Activated CD4-positive, alpha-beta T cell treated with anti-CD3 and anti-CD28 coated beads for 36 hours (primary cell): ENCODE data around the gene LGALS7. TPM values are rescaled to one million over a fixed set of nuclear protein-coding genes. Genes with fewer than 3 reads are reported as not detected.
"Not testable (repeated sequence)": the region's sequence is repeated elsewhere in the genome, so short reads cannot be mapped to it uniquely, and the experiment has no call there.

ENCODE experiments used
- ATAC-seq: fragments of 200-7000 bp; cut with Tn5 transposase; one replicate; pipeline ENCODE4 v1.10.0; 2021; ENCODE audit warnings: mild to moderate bottlenecking, moderate library complexity
- CTCF ChIA-PET: fragments of 350-600 bp; sonication (Branson Sonifier 250); formaldehyde crosslinking; loops from one replicate; lab custom pipeline; 2021; ENCODE audit warnings: antibody characterized with exemption; lab: Charles Lee
- POLR2A ChIA-PET: fragments of 350-600 bp; sonication (Branson Sonifier 250); formaldehyde crosslinking; loops from one replicate; lab custom pipeline; 2021; ENCODE audit warnings: antibody characterized with exemption, inconsistent platforms; lab: Charles Lee
- DNase-seq: peaks from one replicate; pipeline ENCODE4 v3.0.0-alpha.2; 2020
- H3K27ac Mint-ChIP-seq: one replicate; pipeline ENCODE4 v1.8.0; 2021; ENCODE audit warnings: mixed read lengths
- H3K27me3 Mint-ChIP-seq: one replicate; pipeline ENCODE4 v1.8.0; 2021; ENCODE audit warnings: mixed read lengths
- H3K36me3 Mint-ChIP-seq: one replicate; pipeline ENCODE4 v1.8.0; 2021; ENCODE audit warnings: low read depth, mixed read lengths
- H3K4me1 Mint-ChIP-seq: one replicate; pipeline ENCODE4 v1.8.0; 2021; ENCODE audit warnings: mixed read lengths
- H3K4me3 Mint-ChIP-seq: one replicate; pipeline ENCODE4 v1.8.0; 2021; ENCODE audit warnings: mild to moderate bottlenecking, moderate library complexity, mixed read lengths
- H3K9me3 Mint-ChIP-seq: one replicate; pipeline ENCODE4 v1.8.0; 2021; ENCODE audit warnings: low read depth, mixed read lengths
- intact Hi-C, 2 experiments: fragments of 100-400 bp; cut with DNase I in 1 of 2; cut with micrococcal nuclease in 1 of 2; formaldehyde crosslinking; loops; one replicate each; pipeline versions ENCODE4 v1.14.2 to v1.15.1; 2022 to 2024; cut with DNase I, micrococcal nuclease
- total RNA-seq, 2 experiments: library from RNA; stranded (reverse); gene quantifications; one replicate each; pipeline ENCODE4 v1.2.3, GENCODE V29; 2021

Gene LGALS7
- total RNA-seq, 2 experiments from 2014 or later, result not detected

GRCh38 chr19:38770228-38770948, 2.9 kb downstream of the LGALS7 start:
- H3K9me3 Mint-ChIP-seq, H3K27ac Mint-ChIP-seq, H3K4me3 Mint-ChIP-seq, DNase-seq, H3K27me3 Mint-ChIP-seq, H3K36me3 Mint-ChIP-seq, H3K4me1 Mint-ChIP-seq, intact Hi-C loops: not testable (repeated sequence)
- CTCF ChIA-PET, result interaction anchor here (0.7 to 2.0 kb wide), 16 partner anchors 10 to 657 kb away, joined by 3 to 10 read pairs (median 5); partner anchors contain the start of genes ACTN4, MRPS12 and SARS2
- ATAC-seq, result peak; percentile 10
- POLR2A ChIA-PET, result interaction anchor here (1.2 kb wide), 1 partner anchor 68 kb away, joined by 6 read pairs; no protein-coding TSS in a partner anchor

- POLR2A ChIA-PET, result interaction anchor here (0.6 to 1.2 kb wide), 3 partner anchors 23 to 71 kb away, joined by 3 to 6 read pairs (median 3); no protein-coding TSS in a partner anchor
- DNase-seq (peak; percentile 94), ATAC-seq (peak; percentile 85)
- H3K4me3 Mint-ChIP-seq, result peak overlapping the region; percentile 32
- H3K27ac Mint-ChIP-seq, result peak overlapping the region; percentile 73
- peaks cover 6% of the 10 kb centered on the region for H3K4me1 Mint-ChIP-seq
- CTCF ChIA-PET, result interaction anchor here (0.6 to 2.0 kb wide), 23 partner anchors 9 to 904 kb away, joined by 3 to 10 read pairs (median 4); partner anchors contain the start of genes ACTN4, FAM98C, MRPS12 and NFKBIB
- intact Hi-C loops, result loop anchor here in 1 of 2 experiments (5.0 kb wide), 1 partner anchor 103 kb away; no protein-coding TSS in a partner anchor
- H3K36me3 Mint-ChIP-seq, result no peaks in the 10 kb centered on the region
- no peaks in the 10 kb centered on the region for H3K27me3 Mint-ChIP-seq
- H3K9me3 Mint-ChIP-seq, result no peaks in the 10 kb centered on the region
Observed at GRCh38 chr19:38769635-38770211, 3.6 kb downstream of the LGALS7 start.

GRCh38 chr19:38766276-38767047, 6.9 kb downstream of the LGALS7 start:
- H3K9me3 Mint-ChIP-seq, result no peaks in the 10 kb centered on the region
- H3K36me3 Mint-ChIP-seq, result no peaks in the 10 kb centered on the region
- peaks cover 9% of the 10 kb centered on the region for H3K4me1 Mint-ChIP-seq
- DNase-seq, result no peak
- POLR2A ChIA-PET, result no interaction called here
- CTCF ChIA-PET, result interaction anchor here (0.5 kb wide), 1 partner anchor 120 kb away, joined by 4 read pairs; no protein-coding TSS in a partner anchor
- intact Hi-C loops, result loop anchor here in 1 of 2 experiments (2.0 to 5.0 kb wide), 2 partner anchors 64 to 106 kb away; partner anchors contain the start of gene ECH1
- no peaks in the 10 kb centered on the region for H3K27me3 Mint-ChIP-seq
- no peak overlapping the region for H3K4me3 Mint-ChIP-seq
- no peak overlapping the region for H3K27ac Mint-ChIP-seq
- no peak for ATAC-seq

- DNase-seq (no peak), ATAC-seq (no peak)
- H3K4me1 Mint-ChIP-seq, result peaks cover 9% of the 10 kb centered on the region
- no peaks in the 10 kb centered on the region for H3K36me3 Mint-ChIP-seq
- H3K9me3 Mint-ChIP-seq, result no peaks in the 10 kb centered on the region
- ChIA-PET POLR2A (no interaction called here), CTCF (interaction anchor here (0.6 kb wide), 1 partner anchor 162 kb away, joined by 5 read pairs; no protein-coding TSS in a partner anchor)
- no peak overlapping the region for H3K4me3 Mint-ChIP-seq
- intact Hi-C loops, result loop anchor here in 1 of 2 experiments (5.0 kb wide), 1 partner anchor 107 kb away; no protein-coding TSS in a partner anchor
- no peaks in the 10 kb centered on the region for H3K27me3 Mint-ChIP-seq
- H3K27ac Mint-ChIP-seq, result no peak overlapping the region
Observed at GRCh38 chr19:38765214-38765613, 8.1 kb downstream of the LGALS7 start.

GRCh38 chr19:38763795-38764220, 9.5 kb downstream of the LGALS7 start:
- CTCF ChIA-PET, result no interaction called here

GRCh38 chr19:38761884-38762389, 11.4 kb downstream of the LGALS7 start:
- not testable (repeated sequence) for ATAC-seq
- intact Hi-C loops, result loop anchor here in 1 of 2 experiments (5.0 kb wide), 1 partner anchor 35 kb away; no protein-coding TSS in a partner anchor

More at GRCh38 chr19:38763795-38764220, 9.5 kb downstream of the LGALS7 start:
- Mint-ChIP-seq H3K27me3 (no peaks in the 10 kb centered on the region), H3K4me1 (peaks cover 3% of the 10 kb centered on the region), H3K36me3 (no peaks in the 10 kb centered on the region), H3K9me3 (no peaks in the 10 kb centered on the region), H3K27ac (no peak overlapping the region), H3K4me3 (no peak overlapping the region)
- DNase-seq (no peak), ATAC-seq (no peak)
- intact Hi-C loops, result loop anchor here in 1 of 2 experiments (5.0 kb wide), 1 partner anchor 33 kb away; no protein-coding TSS in a partner anchor
- POLR2A ChIA-PET, result no interaction called here

GRCh38 chr19:38760805-38761517, 12.4 kb downstream of the LGALS7 start:
- CTCF ChIA-PET, result interaction anchor here (0.5 to 1.3 kb wide), 7 partner anchors 8 to 167 kb away, joined by 3 to 5 read pairs (median 3); no protein-coding TSS in a partner anchor
- H3K27ac Mint-ChIP-seq, H3K4me1 Mint-ChIP-seq, H3K4me3 Mint-ChIP-seq, ATAC-seq, H3K36me3 Mint-ChIP-seq, H3K27me3 Mint-ChIP-seq, DNase-seq, H3K9me3 Mint-ChIP-seq: not testable (repeated sequence)
- POLR2A ChIA-PET, result interaction anchor here (0.7 kb wide), 1 partner anchor 1846 kb away, joined by 3 read pairs; no protein-coding TSS in a partner anchor
- intact Hi-C loops, result loop anchor here in 1 of 2 experiments (5.0 kb wide), 1 partner anchor 36 kb away; no protein-coding TSS in a partner anchor

More at GRCh38 chr19:38761884-38762389, 11.4 kb downstream of the LGALS7 start:
- H3K27me3 Mint-ChIP-seq, POLR2A ChIA-PET, H3K27ac Mint-ChIP-seq, H3K9me3 Mint-ChIP-seq, H3K4me3 Mint-ChIP-seq, H3K36me3 Mint-ChIP-seq, DNase-seq, H3K4me1 Mint-ChIP-seq: not testable (repeated sequence)
- CTCF ChIA-PET, result interaction anchor here (0.5 to 1.1 kb wide), 5 partner anchors 14 to 1142 kb away, joined by 3 to 5 read pairs (median 3); no protein-coding TSS in a partner anchor

GRCh38 chr19:38759590-38760003, 13.7 kb downstream of the LGALS7 start:
- Mint-ChIP-seq H3K4me1 (peaks cover 3% of the 10 kb centered on the region), H3K27ac (no peak overlapping the region), H3K9me3 (no peaks in the 10 kb centered on the region), H3K36me3 (no peaks in the 10 kb centered on the region), H3K27me3 (no peaks in the 10 kb centered on the region), H3K4me3 (no peak overlapping the region)
- ChIA-PET POLR2A (no interaction called here), CTCF (interaction anchor here (0.6 to 1.3 kb wide), 3 partner anchors 8 to 72 kb away, joined by 3 read pairs; no protein-coding TSS in a partner anchor)
- ATAC-seq, result no peak
- DNase-seq, result no peak
- intact Hi-C loops, result loop anchor here in 1 of 2 experiments (5.0 kb wide), 1 partner anchor 38 kb away; no protein-coding TSS in a partner anchor

GRCh38 chr19:38754196-38754595, 19.1 kb downstream of the LGALS7 start:
- H3K27me3 Mint-ChIP-seq, intact Hi-C loops, CTCF ChIA-PET, H3K36me3 Mint-ChIP-seq, H3K27ac Mint-ChIP-seq, H3K4me3 Mint-ChIP-seq, H3K9me3 Mint-ChIP-seq, ATAC-seq, DNase-seq, POLR2A ChIA-PET, H3K4me1 Mint-ChIP-seq: not testable (repeated sequence)

GRCh38 chr19:38753783-38754182, 19.5 kb downstream of the LGALS7 start:
- CTCF ChIA-PET, H3K27ac Mint-ChIP-seq, DNase-seq, H3K27me3 Mint-ChIP-seq, POLR2A ChIA-PET, ATAC-seq, H3K9me3 Mint-ChIP-seq, intact Hi-C loops, H3K4me3 Mint-ChIP-seq, H3K4me1 Mint-ChIP-seq, H3K36me3 Mint-ChIP-seq: not testable (repeated sequence)
